Astrocyte (in vitro differentiated cells and primary cell): Measurements from ENCODE around the gene PPM1H. TPM values are rescaled to one million over a fixed set of nuclear protein-coding genes. Genes with fewer than 3 reads are reported as not detected.

Experiments used
- DNase-seq: peaks from one replicate; pipeline ENCODE4 v3.0.0-alpha.2; 2010; ENCODE audit warnings: low read depth
- FAIRE-seq: peaks from 2 replicates; lab custom pipeline; 2011; peaks lifted over from hg19 to GRCh38; lab: Jason Lieb, UNC
- H2AFZ ChIP-seq: 2 replicates; pipeline ENCODE4 v1.6.0; 2012; ENCODE audit warnings: low read depth, low read length, inconsistent platforms
- H3K27ac ChIP-seq: 2 replicates; pipeline ENCODE4 v1.5.1; 2011; ENCODE audit warnings: low read depth, low read length, inconsistent platforms
- H3K27me3 ChIP-seq: 2 replicates; pipeline ENCODE4 v1.6.0; 2011; ENCODE audit warnings: low read length, inconsistent platforms; ENCODE audit not compliant: insufficient read depth
- H3K36me3 ChIP-seq: 2 replicates; pipeline ENCODE4 v1.5.1; 2011; ENCODE audit warnings: low read length, inconsistent platforms; ENCODE audit not compliant: insufficient read depth
- H3K4me1 ChIP-seq: 2 replicates; pipeline ENCODE4 v1.5.1; 2011; ENCODE audit warnings: low read length, inconsistent platforms; ENCODE audit not compliant: insufficient read depth
- H3K4me2 ChIP-seq: 2 replicates; pipeline ENCODE4 v1.6.0; 2012; ENCODE audit warnings: low read length, inconsistent platforms
- H3K4me3 ChIP-seq: 2 replicates; pipeline ENCODE4 v1.5.1; 2011; ENCODE audit warnings: low read depth, mild to moderate bottlenecking, low read length, inconsistent platforms; ENCODE audit not compliant: insufficient read depth
- H3K79me2 ChIP-seq: 2 replicates; pipeline ENCODE4 v1.6.0; 2012; ENCODE audit warnings: mild to moderate bottlenecking, low read length, inconsistent platforms; ENCODE audit not compliant: insufficient read depth
- H3K9ac ChIP-seq: 2 replicates; pipeline ENCODE4 v1.6.0; 2012; ENCODE audit warnings: mild to moderate bottlenecking, low read length, inconsistent platforms
- H3K9me3 ChIP-seq: 2 replicates; pipeline ENCODE4 v1.5.1; 2012; ENCODE audit warnings: low read depth, mild to moderate bottlenecking, low read length, inconsistent platforms; ENCODE audit not compliant: insufficient read depth
- H4K20me1 ChIP-seq: 2 replicates; pipeline ENCODE4 v1.6.0; 2012; ENCODE audit warnings: low read length, inconsistent platforms; ENCODE audit not compliant: insufficient read depth
- H3K27ac Mint-ChIP-seq: one replicate; pipeline ENCODE4 v1.8.0; 2021; ENCODE audit warnings: mild to moderate bottlenecking, mixed read lengths; ENCODE audit not compliant: unreplicated experiment
- H3K27me3 Mint-ChIP-seq: one replicate; pipeline ENCODE4 v1.8.0; 2021; ENCODE audit warnings: low read depth, mixed read lengths; ENCODE audit not compliant: unreplicated experiment
- H3K36me3 Mint-ChIP-seq: one replicate; pipeline ENCODE4 v1.8.0; 2021; ENCODE audit warnings: low read depth, mixed read lengths; ENCODE audit not compliant: unreplicated experiment
- H3K4me1 Mint-ChIP-seq: one replicate; pipeline ENCODE4 v1.8.0; 2021; ENCODE audit warnings: low read depth, mixed read lengths; ENCODE audit not compliant: unreplicated experiment
- H3K4me3 Mint-ChIP-seq: one replicate; pipeline ENCODE4 v1.8.0; 2021; ENCODE audit warnings: mild to moderate bottlenecking, moderate library complexity, mixed read lengths; ENCODE audit not compliant: unreplicated experiment
- H3K9me3 Mint-ChIP-seq: one replicate; pipeline ENCODE4 v1.8.0; 2021; ENCODE audit warnings: mild to moderate bottlenecking, mixed read lengths; ENCODE audit not compliant: unreplicated experiment
- EZH2 ChIP-seq: IDR thresholded peaks from 2 replicates; pipeline ENCODE4 v1.6.1; 2012; ENCODE audit warnings: mild to moderate bottlenecking, low read length, inconsistent platforms; ENCODE audit not compliant: insufficient read depth
- total RNA-seq: library from RNA; stranded (reverse); gene quantifications from 2 replicates; pipeline ENCODE4 v1.2.1, GENCODE V29; 2021
- TF ChIP-seq, protein P1 (sequence below): IDR thresholded peaks from 2 replicates; pipeline ENCODE4 v1.5.1; 2011; ENCODE audit warnings: low read depth, mild to moderate bottlenecking, inconsistent platforms, low read length, moderate library complexity; ENCODE audit not compliant: insufficient read depth

The PPM1H gene
- total RNA-seq, 1 donor from 2014 or later, result 7.8 TPM

DNA sequence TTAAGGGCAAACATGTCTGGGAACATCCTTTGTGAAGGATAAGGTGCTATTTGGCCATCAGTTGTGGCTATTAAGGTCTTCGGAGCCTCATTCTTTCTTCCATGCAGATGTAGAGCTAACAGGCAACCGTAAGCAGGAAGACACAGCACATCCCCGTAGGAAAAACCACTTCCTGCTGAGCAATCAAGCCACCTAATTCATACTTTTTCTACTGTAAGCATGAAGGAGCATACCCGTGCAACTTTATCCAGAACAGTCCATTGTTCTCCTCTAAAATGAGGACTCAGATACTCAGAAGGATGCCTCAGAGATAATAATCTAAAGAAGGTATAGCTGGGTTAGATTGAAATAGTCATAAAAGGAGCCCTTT lies 232.0 kb downstream of the PPM1H start:
- peak overlapping the region; percentile 59 for H3K9ac ChIP-seq
- DNase-seq (peak; percentile 81), FAIRE-seq (peak; percentile 20)

GRCh38 chr12:62701492-62701891 lies 233.5 kb downstream of the PPM1H start:
- Histone ChIP-seq H3K4me3 (no peak overlapping the region), H3K79me2 (no peaks in the 10 kb centered on the region), H3K9ac (no peak overlapping the region), H3K4me2 (no peak overlapping the region), H3K4me1 (peaks cover 57% of the 10 kb centered on the region), H3K27me3 (no peaks in the 10 kb centered on the region), H3K36me3 (no peaks in the 10 kb centered on the region), H3K27ac (peak overlapping the region; percentile 89), H4K20me1 (no peaks in the 10 kb centered on the region), H2AFZ (no peak overlapping the region), H3K9me3 (no peaks in the 10 kb centered on the region)
- DNase-seq (no peak), FAIRE-seq (no peak)
- H3K36me3 Mint-ChIP-seq, result no peaks in the 10 kb centered on the region
- H3K27me3 Mint-ChIP-seq, result no peaks in the 10 kb centered on the region
- TF ChIP-seq, protein P1, sequence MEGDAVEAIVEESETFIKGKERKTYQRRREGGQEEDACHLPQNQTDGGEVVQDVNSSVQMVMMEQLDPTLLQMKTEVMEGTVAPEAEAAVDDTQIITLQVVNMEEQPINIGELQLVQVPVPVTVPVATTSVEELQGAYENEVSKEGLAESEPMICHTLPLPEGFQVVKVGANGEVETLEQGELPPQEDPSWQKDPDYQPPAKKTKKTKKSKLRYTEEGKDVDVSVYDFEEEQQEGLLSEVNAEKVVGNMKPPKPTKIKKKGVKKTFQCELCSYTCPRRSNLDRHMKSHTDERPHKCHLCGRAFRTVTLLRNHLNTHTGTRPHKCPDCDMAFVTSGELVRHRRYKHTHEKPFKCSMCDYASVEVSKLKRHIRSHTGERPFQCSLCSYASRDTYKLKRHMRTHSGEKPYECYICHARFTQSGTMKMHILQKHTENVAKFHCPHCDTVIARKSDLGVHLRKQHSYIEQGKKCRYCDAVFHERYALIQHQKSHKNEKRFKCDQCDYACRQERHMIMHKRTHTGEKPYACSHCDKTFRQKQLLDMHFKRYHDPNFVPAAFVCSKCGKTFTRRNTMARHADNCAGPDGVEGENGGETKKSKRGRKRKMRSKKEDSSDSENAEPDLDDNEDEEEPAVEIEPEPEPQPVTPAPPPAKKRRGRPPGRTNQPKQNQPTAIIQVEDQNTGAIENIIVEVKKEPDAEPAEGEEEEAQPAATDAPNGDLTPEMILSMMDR, result no peak
- TF ChIP-seq EZH2, result no peak
- H3K27ac Mint-ChIP-seq, result no peak overlapping the region
- H3K4me1 Mint-ChIP-seq, result peaks cover 22% of the 10 kb centered on the region
- H3K9me3 Mint-ChIP-seq, result peaks cover 2% of the 10 kb centered on the region
- no peak overlapping the region for H3K4me3 Mint-ChIP-seq

More for the DNA sequence above, 232.0 kb downstream of the PPM1H start:
- H3K27ac ChIP-seq, result peak overlapping the region; percentile 89
- peak overlapping the region; percentile 56 for H3K4me2 ChIP-seq
- no peak for TF ChIP-seq EZH2
- TF ChIP-seq, protein P1, result no peak
- H3K79me2 ChIP-seq, result no peaks in the 10 kb centered on the region
- peak overlapping the region; percentile 86 for H3K27ac Mint-ChIP-seq
- peak overlapping the region; percentile 15 for H2AFZ ChIP-seq
- H3K27me3 Mint-ChIP-seq, result no peaks in the 10 kb centered on the region
- H4K20me1 ChIP-seq, result no peaks in the 10 kb centered on the region
- peak overlapping the region; percentile 7 for H3K4me3 ChIP-seq
- H3K27me3 ChIP-seq, result no peaks in the 10 kb centered on the region
- no peaks in the 10 kb centered on the region for H3K36me3 ChIP-seq
- no peak overlapping the region for H3K4me3 Mint-ChIP-seq
- peaks cover 54% of the 10 kb centered on the region for H3K4me1 ChIP-seq
- peaks cover 2% of the 10 kb centered on the region for H3K36me3 Mint-ChIP-seq
- no peaks in the 10 kb centered on the region for H3K9me3 Mint-ChIP-seq
- peaks cover 22% of the 10 kb centered on the region for H3K4me1 Mint-ChIP-seq
- H3K9me3 ChIP-seq, result no peaks in the 10 kb centered on the region

DNA sequence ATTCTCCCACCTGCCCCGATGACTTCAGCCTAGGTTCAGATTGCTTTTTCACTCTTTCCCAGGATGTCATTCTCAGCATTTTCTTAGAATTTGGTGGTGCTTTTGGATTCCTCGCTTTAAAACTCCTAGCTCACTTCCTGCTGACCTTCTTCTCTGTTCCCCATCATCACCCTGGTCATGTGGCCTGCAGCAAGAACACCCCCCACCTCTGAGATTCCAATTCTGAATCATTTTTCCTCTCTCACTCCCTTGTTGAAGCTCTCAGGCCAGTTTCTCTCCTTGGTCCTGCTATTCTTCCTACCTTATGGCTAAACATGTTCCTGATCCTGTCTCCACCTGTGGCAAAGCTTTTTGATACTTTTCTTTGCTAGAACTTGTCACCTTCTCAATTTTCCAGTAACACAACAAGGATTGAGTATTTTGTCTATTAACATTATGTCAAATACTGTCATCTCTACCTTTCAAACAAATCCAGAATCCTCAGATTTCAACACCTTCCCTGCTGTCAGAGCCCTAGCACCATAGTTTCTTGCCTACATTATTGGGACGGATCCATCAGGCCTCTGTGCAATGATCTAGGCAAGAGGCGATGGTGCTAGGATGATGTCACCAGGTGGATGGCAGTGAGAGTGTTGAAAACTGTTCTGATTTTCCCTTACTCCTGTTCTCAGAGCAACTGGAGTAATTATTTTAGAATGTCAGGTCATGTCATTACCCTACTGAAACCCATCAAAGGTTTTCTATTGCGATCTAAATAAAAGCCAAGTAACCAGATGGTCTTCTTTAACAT lies 234.7 kb downstream of the PPM1H start:
- DNase-seq (no peak), FAIRE-seq (no peak)
- Histone ChIP-seq H3K27ac (peak overlapping the region; percentile 28), H3K4me3 (no peak overlapping the region), H3K27me3 (no peaks in the 10 kb centered on the region), H3K9ac (no peak overlapping the region), H2AFZ (no peak overlapping the region), H3K79me2 (no peaks in the 10 kb centered on the region), H3K36me3 (no peaks in the 10 kb centered on the region), H3K4me2 (peak overlapping the region; percentile 6), H3K4me1 (peaks cover 57% of the 10 kb centered on the region), H3K9me3 (no peaks in the 10 kb centered on the region), H4K20me1 (no peaks in the 10 kb centered on the region)
- no peak for TF ChIP-seq EZH2
- TF ChIP-seq, protein P1, result no peak
- H3K4me1 Mint-ChIP-seq, result peaks cover 22% of the 10 kb centered on the region
- H3K27ac Mint-ChIP-seq, result no peak overlapping the region
- peaks cover 3% of the 10 kb centered on the region for H3K36me3 Mint-ChIP-seq
- no peaks in the 10 kb centered on the region for H3K27me3 Mint-ChIP-seq
- peaks cover 2% of the 10 kb centered on the region for H3K9me3 Mint-ChIP-seq
- H3K4me3 Mint-ChIP-seq, result no peak overlapping the region
